Smooth muscle cell (in vitro differentiated cells): Measurements from ENCODE around the gene OR1D5. TPM values are rescaled to one million over a fixed set of nuclear protein-coding genes. Genes with fewer than 3 reads are reported as not detected.
"Not testable (repeated sequence)": the region's sequence is repeated elsewhere in the genome, so short reads cannot be mapped to it uniquely, and the experiment has no call there.

ENCODE experiments used
- DNase-seq: peaks from one replicate; lab custom pipeline; 2025; ENCODE audit not compliant: unreplicated experiment; lab: John Stamatoyannopoulos, UW
- H2AFZ ChIP-seq: fragments of 200-600 bp; sonication (generic); 2 replicates; pipeline ENCODE4 v1.6.0; 2016; ENCODE audit warnings: antibody characterized with exemption, low read depth, mild to moderate bottlenecking
- H3F3A ChIP-seq: fragments of 200-600 bp; sonication (generic); 2 replicates; pipeline ENCODE4 v1.6.0; 2017; ENCODE audit warnings: antibody characterized with exemption, low read depth
- H3K27ac ChIP-seq: fragments of 200-600 bp; sonication (generic); 2 replicates; pipeline ENCODE4 v1.5.1; 2016; ENCODE audit warnings: low read depth, mild to moderate bottlenecking
- H3K27me3 ChIP-seq: fragments of 200-600 bp; sonication (generic); 2 replicates; pipeline ENCODE4 v1.6.1; 2016; ENCODE audit warnings: low read depth, mild to moderate bottlenecking
- H3K36me3 ChIP-seq: fragments of 200-600 bp; sonication (generic); 2 replicates; pipeline ENCODE4 v1.5.1; 2016; ENCODE audit warnings: low read depth
- H3K4me1 ChIP-seq: fragments of 200-600 bp; sonication (generic); 2 replicates; pipeline ENCODE4 v1.5.1; 2016; ENCODE audit warnings: low read depth
- H3K4me2 ChIP-seq: fragments of 200-600 bp; sonication (generic); 2 replicates; pipeline ENCODE4 v1.6.0; 2016; ENCODE audit warnings: mild to moderate bottlenecking
- H3K4me3 ChIP-seq: fragments of 200-600 bp; sonication (generic); 2 replicates; pipeline ENCODE4 v1.5.1; 2016; ENCODE audit warnings: mild to moderate bottlenecking
- H3K79me2 ChIP-seq: fragments of 200-600 bp; sonication (generic); 2 replicates; pipeline ENCODE4 v1.6.0; 2016; ENCODE audit warnings: low read depth, mild to moderate bottlenecking
- H3K9ac ChIP-seq: fragments of 200-600 bp; sonication (generic); 2 replicates; pipeline ENCODE4 v1.6.0; 2016; ENCODE audit warnings: low read depth
- H3K9me3 ChIP-seq: fragments of 200-600 bp; sonication (generic); replicated peaks from 2 replicates; pipeline ENCODE4 v1.5.1; 2016; ENCODE audit warnings: low read depth
- H4K20me1 ChIP-seq: fragments of 200-600 bp; sonication (generic); 2 replicates; pipeline ENCODE4 v1.6.0; 2016; ENCODE audit warnings: low read depth
- WGBS: methylation state at CpG from one replicate; pipeline ENCODE4 v1.1.7; 2016; ENCODE audit warnings: low lambda C conversion rate; 5-methylcytosine and 5-hydroxymethylcytosine counted together
- polyA plus RNA-seq: library from polyadenylated mRNA; unstranded; fragments of >200 nt; fragmentation: Nextera tagmentation; extraction: Ambion mirVana; gene quantifications from 2 replicates; pipeline ENCODE4 v1.2.1, GENCODE V29; 2016
- total RNA-seq: library from RNA; depleted of rRNA; stranded (reverse); fragments of >200 nt; gene quantifications from 2 replicates; pipeline ENCODE4 v1.2.3, GENCODE V29; 2014
- TF ChIP-seq, protein P1 (sequence below): fragments of 200-600 bp; sonication (generic); IDR thresholded peaks from 2 replicates; pipeline ENCODE4 v1.5.1; 2017; ENCODE audit warnings: borderline replicate concordance, mild to moderate bottlenecking, antibody characterized with exemption; ENCODE audit not compliant: insufficient read depth, poor library complexity, severe bottlenecking

OR1D5 gene
- total and polyA plus RNA-seq, 2 experiments from 2014 or later = not detected

DNA sequence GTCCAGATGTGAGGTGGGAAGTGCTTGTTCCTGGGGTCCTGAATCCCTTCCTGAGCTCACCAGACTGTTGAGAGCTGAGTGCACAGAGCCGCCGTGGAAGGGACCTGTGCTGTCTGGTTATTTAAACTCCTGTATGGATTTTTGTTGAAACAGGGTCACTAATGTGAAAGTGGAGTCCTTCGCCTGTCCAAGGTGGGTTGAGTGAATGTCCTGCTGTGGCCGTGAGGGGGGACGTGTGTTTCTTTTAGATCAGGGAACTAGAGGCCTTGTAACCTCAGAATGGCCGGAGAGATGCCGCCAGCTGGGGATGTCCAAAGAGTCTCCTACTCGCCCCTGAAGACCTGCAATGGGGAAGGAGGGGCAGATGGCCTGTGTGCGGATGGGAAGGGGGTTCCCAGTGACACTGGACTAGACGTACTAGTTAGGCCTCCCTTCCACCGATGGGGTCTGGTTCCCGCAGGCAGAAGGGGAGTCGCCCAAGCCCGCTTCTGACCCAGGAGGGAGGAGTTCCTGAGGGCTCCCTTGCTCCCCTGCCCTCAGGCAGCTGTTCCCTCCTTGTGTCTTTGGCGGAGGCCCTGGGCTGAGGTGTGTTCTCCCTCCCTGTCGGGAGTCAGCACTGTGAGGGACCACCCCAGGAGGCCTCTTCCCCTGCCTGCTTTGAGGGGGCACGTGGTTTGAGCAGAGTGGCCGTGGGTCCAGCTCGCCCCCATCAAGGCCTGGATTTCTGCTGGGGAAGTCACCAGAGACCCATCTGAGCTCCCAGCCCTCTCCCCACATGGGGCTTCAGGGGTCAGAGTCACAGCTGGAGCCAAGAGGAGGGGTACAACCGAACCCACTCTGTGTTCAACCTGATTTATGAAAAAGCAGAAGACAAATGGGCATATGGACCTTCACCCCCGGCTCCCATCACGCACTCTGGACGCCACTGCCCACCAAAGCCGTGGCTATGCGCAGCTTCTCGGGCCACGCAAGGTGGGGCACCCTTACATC lies 30.9 kb downstream of the OR1D5 start:
- Histone ChIP-seq H3K36me3 (no peaks in the 10 kb centered on the region), H3K79me2 (no peaks in the 10 kb centered on the region), H3K4me2 (no peak overlapping the region), H3K27me3 (no peaks in the 10 kb centered on the region), H3K9ac (no peak overlapping the region), H2AFZ (no peak overlapping the region), H3F3A (no peaks in the 10 kb centered on the region), H3K27ac (no peak overlapping the region), H3K4me3 (no peak overlapping the region), H3K9me3 (no peaks in the 10 kb centered on the region), H4K20me1 (no peaks in the 10 kb centered on the region), H3K4me1 (no peaks in the 10 kb centered on the region)
- 95% methylated on average over 27 of the region's 27 CpGs for WGBS
- TF ChIP-seq, protein P1, sequence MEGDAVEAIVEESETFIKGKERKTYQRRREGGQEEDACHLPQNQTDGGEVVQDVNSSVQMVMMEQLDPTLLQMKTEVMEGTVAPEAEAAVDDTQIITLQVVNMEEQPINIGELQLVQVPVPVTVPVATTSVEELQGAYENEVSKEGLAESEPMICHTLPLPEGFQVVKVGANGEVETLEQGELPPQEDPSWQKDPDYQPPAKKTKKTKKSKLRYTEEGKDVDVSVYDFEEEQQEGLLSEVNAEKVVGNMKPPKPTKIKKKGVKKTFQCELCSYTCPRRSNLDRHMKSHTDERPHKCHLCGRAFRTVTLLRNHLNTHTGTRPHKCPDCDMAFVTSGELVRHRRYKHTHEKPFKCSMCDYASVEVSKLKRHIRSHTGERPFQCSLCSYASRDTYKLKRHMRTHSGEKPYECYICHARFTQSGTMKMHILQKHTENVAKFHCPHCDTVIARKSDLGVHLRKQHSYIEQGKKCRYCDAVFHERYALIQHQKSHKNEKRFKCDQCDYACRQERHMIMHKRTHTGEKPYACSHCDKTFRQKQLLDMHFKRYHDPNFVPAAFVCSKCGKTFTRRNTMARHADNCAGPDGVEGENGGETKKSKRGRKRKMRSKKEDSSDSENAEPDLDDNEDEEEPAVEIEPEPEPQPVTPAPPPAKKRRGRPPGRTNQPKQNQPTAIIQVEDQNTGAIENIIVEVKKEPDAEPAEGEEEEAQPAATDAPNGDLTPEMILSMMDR = no peak
- DNase-seq = no peak

DNA sequence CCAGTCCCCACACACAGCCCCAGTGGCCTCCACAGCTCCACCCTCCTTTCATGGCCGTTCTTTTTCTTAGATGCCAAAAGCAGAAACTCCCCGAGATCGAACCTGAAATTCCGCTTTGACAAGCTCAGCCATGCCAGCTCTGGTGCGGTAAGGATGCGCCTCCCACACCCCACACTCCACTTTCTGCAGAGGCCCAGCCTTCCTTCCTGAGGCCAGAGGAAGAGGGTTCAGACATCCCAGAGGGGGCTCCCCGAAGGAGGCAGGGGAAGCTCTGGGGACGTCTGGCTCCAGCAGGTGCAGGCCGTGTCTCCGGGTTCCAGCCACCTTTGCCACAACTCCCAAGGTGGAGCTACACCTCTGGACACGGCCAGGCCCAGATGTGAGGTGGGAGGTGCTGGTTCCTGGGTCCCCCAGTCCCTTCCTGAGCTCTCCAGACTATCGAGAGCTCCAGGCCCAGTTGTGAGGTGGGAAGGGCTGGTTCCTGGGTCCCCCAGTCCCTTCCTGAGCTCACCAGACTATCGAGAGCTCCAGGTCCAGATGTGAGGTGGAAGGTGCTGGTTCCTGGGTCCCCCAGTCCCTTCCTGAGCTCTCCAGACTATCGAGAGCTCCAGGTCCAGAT lies 32.4 kb downstream of the OR1D5 start:
- H3K4me3 ChIP-seq, H3K9ac ChIP-seq, DNase-seq, H3K36me3 ChIP-seq, H2AFZ ChIP-seq, H4K20me1 ChIP-seq, H3K9me3 ChIP-seq, H3K27me3 ChIP-seq, H3K4me1 ChIP-seq, H3K27ac ChIP-seq, H3K4me2 ChIP-seq, H3K79me2 ChIP-seq, H3F3A ChIP-seq: not testable (repeated sequence)
- 93% methylated on average over 14 of the region's 14 CpGs for WGBS

DNA sequence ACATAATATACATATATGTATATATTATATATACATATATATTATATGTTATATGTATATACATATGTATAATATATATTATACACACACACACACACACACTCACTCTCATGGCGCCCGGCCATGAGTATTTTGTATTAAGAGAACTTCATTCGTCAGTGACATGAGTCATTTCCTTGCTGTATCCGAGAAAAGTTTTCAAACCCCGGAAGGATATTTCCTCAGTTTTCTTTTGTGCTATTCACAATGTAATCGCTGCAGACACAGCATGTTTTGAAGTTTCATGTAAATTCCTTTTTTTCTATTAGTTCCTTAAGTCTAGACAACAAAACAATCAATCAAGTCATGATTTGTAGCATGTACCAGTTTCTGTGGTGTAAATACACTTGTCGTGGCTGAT lies 33.3 kb downstream of the OR1D5 start:
- Histone ChIP-seq H3K4me3 (no peak overlapping the region), H3K9ac (no peak overlapping the region), H3K9me3 (no peaks in the 10 kb centered on the region), H3K4me1 (no peaks in the 10 kb centered on the region), H3K27ac (no peak overlapping the region), H4K20me1 (no peaks in the 10 kb centered on the region), H2AFZ (no peak overlapping the region), H3F3A (no peaks in the 10 kb centered on the region), H3K36me3 (no peaks in the 10 kb centered on the region), H3K27me3 (no peaks in the 10 kb centered on the region), H3K79me2 (no peaks in the 10 kb centered on the region), H3K4me2 (no peak overlapping the region)
- 72% methylated on average over 7 of the region's 7 CpGs for WGBS
- DNase-seq = no peak
- TF ChIP-seq, protein P1 = no peak

DNA sequence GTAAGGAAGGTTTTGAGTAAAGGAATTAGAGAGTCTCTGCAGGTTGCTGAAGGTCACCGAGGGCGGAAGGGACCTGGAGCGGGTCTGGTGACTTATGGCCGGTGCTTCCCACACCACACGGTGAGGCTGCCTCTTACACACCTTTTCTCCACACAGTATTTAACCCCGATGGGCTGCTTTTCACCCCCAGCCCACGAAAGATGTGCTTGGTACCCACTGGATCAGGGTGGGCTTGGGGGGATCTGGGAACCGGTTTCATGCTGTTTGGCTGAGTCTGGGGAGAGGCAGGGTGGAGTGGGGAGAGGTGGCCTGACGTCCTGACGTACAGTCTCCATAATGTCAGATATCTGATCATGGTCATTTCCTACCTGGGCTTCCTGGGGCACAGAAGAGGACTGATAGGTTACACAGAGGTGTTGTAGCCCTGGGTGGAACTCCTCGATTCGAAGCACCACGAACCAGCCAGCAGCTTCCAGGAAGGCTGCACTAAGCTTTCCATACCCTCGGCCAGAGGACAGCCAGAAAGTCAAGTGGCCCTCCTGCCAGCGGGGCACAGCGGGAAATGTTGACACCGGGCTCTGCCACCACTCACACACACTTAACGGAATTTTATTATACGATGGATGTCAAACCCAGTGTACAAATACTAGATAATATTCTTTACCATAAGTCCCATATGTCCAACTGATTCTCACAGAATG lies 34.0 kb downstream of the OR1D5 start:
- Histone ChIP-seq H2AFZ (no peak overlapping the region), H3K27ac (no peak overlapping the region), H3K27me3 (no peaks in the 10 kb centered on the region), H3K9me3 (no peaks in the 10 kb centered on the region), H3K4me3 (no peak overlapping the region), H3K4me2 (no peak overlapping the region), H3F3A (no peaks in the 10 kb centered on the region), H3K79me2 (no peaks in the 10 kb centered on the region), H3K36me3 (no peaks in the 10 kb centered on the region), H3K4me1 (no peaks in the 10 kb centered on the region), H4K20me1 (no peaks in the 10 kb centered on the region), H3K9ac (no peak overlapping the region)
- no peak for DNase-seq
- TF ChIP-seq, protein P1 = no peak
- WGBS = 86% methylated on average over 19 of the region's 19 CpGs
